GM23338 (cell line): Measurements from ENCODE around the gene IPPK. TPM values are rescaled to one million over a fixed set of nuclear protein-coding genes. Genes with fewer than 3 reads are reported as not detected.

Experiments
- ATAC-seq: fragments of 200-7000 bp; cut with Tn5 transposase; 3 replicates; pipeline ENCODE4 v1.9.1; 2020
- DNase-seq: peaks from one replicate; pipeline ENCODE4 v3.0.0-alpha.2; 2015; ENCODE audit warnings: low spot score
- H2AFZ ChIP-seq: fragments of 200-600 bp; sonication (generic); 2 replicates; pipeline ENCODE4 v1.8.0; 2016; ENCODE audit warnings: antibody characterized with exemption, mild to moderate bottlenecking, moderate library complexity
- H3F3A ChIP-seq: fragments of 200-600 bp; sonication (generic); replicated peaks from 2 replicates; pipeline ENCODE4 v1.8.0; 2017; ENCODE audit warnings: antibody characterized with exemption, mixed run types, low read depth
- H3K27ac ChIP-seq: fragments of 200-600 bp; sonication (generic); 2 replicates; pipeline ENCODE4 v1.6.1; 2016; ENCODE audit warnings: low read depth
- H3K27me3 ChIP-seq: fragments of 200-600 bp; sonication (generic); 2 replicates; pipeline ENCODE4 v1.8.0; 2016; ENCODE audit warnings: mild to moderate bottlenecking, mixed run types, moderate library complexity; ENCODE audit not compliant: insufficient read depth
- H3K36me3 ChIP-seq: fragments of 200-600 bp; sonication (generic); 2 replicates; pipeline ENCODE4 v1.8.0; 2016; ENCODE audit warnings: mild to moderate bottlenecking; ENCODE audit not compliant: insufficient read depth
- H3K4me1 ChIP-seq: fragments of 200-600 bp; sonication (generic); 2 replicates; pipeline ENCODE4 v1.8.0; 2016; ENCODE audit warnings: mild to moderate bottlenecking, moderate library complexity; ENCODE audit not compliant: insufficient read depth
- H3K4me2 ChIP-seq: fragments of 200-600 bp; sonication (generic); 2 replicates; pipeline ENCODE4 v1.7.1; 2017; ENCODE audit warnings: mixed run types
- H3K4me3 ChIP-seq: fragments of 200-600 bp; sonication (generic); 2 replicates; pipeline ENCODE4 v1.6.1; 2016; ENCODE audit warnings: mixed run types
- H3K79me2 ChIP-seq: fragments of 200-600 bp; sonication (generic); replicated peaks from 2 replicates; pipeline ENCODE4 v1.8.0; 2017; ENCODE audit warnings: mild to moderate bottlenecking; ENCODE audit not compliant: insufficient read depth
- H3K9me2 ChIP-seq: fragments of 200-600 bp; sonication (generic); 2 replicates; pipeline ENCODE4 v1.8.0; 2017; ENCODE audit not compliant: insufficient read depth
- H4K20me1 ChIP-seq: fragments of 200-600 bp; sonication (generic); replicated peaks from 2 replicates; pipeline ENCODE4 v1.8.0; 2017; ENCODE audit warnings: mild to moderate bottlenecking; ENCODE audit not compliant: insufficient read depth
- H3K27ac Mint-ChIP-seq: 2 replicates; pipeline ENCODE4 v1.8.0; 2020; ENCODE audit warnings: inconsistent platforms, mild to moderate bottlenecking, moderate library complexity, mixed read lengths
- H3K27me3 Mint-ChIP-seq: 3 replicates; pipeline ENCODE4 v1.8.0; 2022; ENCODE audit warnings: low read depth, mild to moderate bottlenecking, moderate library complexity, mixed read lengths, inconsistent platforms; ENCODE audit not compliant: insufficient read depth, poor library complexity
- H3K36me3 Mint-ChIP-seq: 3 replicates; pipeline ENCODE4 v1.8.0; 2021; ENCODE audit warnings: low read depth, mild to moderate bottlenecking, inconsistent platforms, moderate library complexity, mixed read lengths
- H3K4me1 Mint-ChIP-seq: 3 replicates; pipeline ENCODE4 v1.8.0; 2020; ENCODE audit warnings: mild to moderate bottlenecking, inconsistent platforms, mixed read lengths
- H3K4me3 Mint-ChIP-seq: 3 replicates; pipeline ENCODE4 v1.8.0; 2021; ENCODE audit warnings: moderate library complexity, mild to moderate bottlenecking, inconsistent platforms, mixed read lengths
- H3K9me3 Mint-ChIP-seq: 3 replicates; pipeline ENCODE4 v1.8.0; 2020; ENCODE audit warnings: moderate library complexity, mild to moderate bottlenecking, inconsistent platforms, mixed read lengths
- EZH2 ChIP-seq: fragments of 200-600 bp; sonication (generic); IDR thresholded peaks from one replicate; pipeline ENCODE4 v1.8.0; 2017; ENCODE audit warnings: antibody characterized with exemption, mild to moderate bottlenecking, low read depth; ENCODE audit not compliant: unreplicated experiment
- EZH2phosphoT487 ChIP-seq: fragments of 200-600 bp; sonication (generic); IDR thresholded peaks from one replicate; pipeline ENCODE4 v1.8.1; 2018; ENCODE audit warnings: antibody characterized with exemption; ENCODE audit not compliant: unreplicated experiment
- POLR2AphosphoS5 ChIP-seq: IDR thresholded peaks from 2 replicates; pipeline ENCODE4 v1.6.1; 2016; ENCODE audit warnings: antibody characterized with exemption, low read depth
- ZNF114 ChIP-seq: fragments of 250-450 bp; sonication (Bioruptor Pico); IDR thresholded peaks from 2 replicates; pipeline ENCODE4 v1.5.0; 2020; ENCODE audit warnings: mild to moderate bottlenecking, moderate library complexity
- ZNF462 ChIP-seq: fragments of 250-450 bp; sonication (Bioruptor Pico); IDR thresholded peaks from 2 replicates; pipeline ENCODE4 v1.5.0; 2020; ENCODE audit warnings: mild to moderate bottlenecking, moderate library complexity
- polyA plus RNA-seq: library from polyadenylated mRNA; unstranded; fragments of >200 nt; fragmentation: Nextera tagmentation; extraction: Ambion mirVana; gene quantifications from 2 replicates; pipeline ENCODE4 v1.2.1, GENCODE V29; 2016
- total RNA-seq: library from RNA; depleted of rRNA; stranded (reverse); fragments of >200 nt; shearing (Covaris generic); gene quantifications from 2 replicates; pipeline ENCODE4 v1.2.3, GENCODE V29; 2014
- TF ChIP-seq, protein P1 (sequence below), 2 experiments: fragments of 200-600 bp in 1 of 2; sonication (generic) in 1 of 2; conservative IDR thresholded peaks; 2 replicates each; pipeline versions ENCODE4 v1.5.1 to v1.6.1; 2016 to 2017; ENCODE audit warnings: antibody characterized with exemption in 2 of 2, low read depth in 2 of 2, mild to moderate bottlenecking in 2 of 2, moderate library complexity in 1 of 2

Gene IPPK
- total and polyA plus RNA-seq, 2 experiments from 2014 or later = 6.5 to 17.5 TPM

DNA sequence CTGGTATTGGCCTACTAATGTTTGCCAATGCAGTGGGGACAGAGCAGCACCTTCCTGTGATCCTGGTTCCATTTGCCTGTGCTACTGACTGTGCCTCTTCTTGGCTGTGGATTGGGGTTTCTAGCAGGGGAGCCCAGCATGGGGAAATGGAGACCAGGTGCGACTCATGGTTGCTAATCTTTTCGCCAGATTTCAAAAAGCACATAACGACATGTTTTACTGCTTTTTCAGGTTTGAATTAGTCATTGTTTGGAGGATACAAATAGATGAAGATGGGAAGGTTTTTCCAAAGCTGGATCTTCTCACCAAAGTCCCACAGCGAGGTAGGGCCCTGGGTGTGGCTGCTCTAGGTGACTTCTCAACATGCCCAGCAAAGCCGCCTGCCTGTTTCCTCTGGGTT lies 57.6 kb downstream of the IPPK start:
- Mint-ChIP-seq H3K36me3 (peaks cover 21% of the 10 kb centered on the region), H3K4me3 (no peak overlapping the region), H3K27me3 (no peaks in the 10 kb centered on the region), H3K9me3 (no peaks in the 10 kb centered on the region), H3K27ac (no peak overlapping the region), H3K4me1 (no peaks in the 10 kb centered on the region)
- TF ChIP-seq EZH2 = no peak
- no peak for TF ChIP-seq POLR2AphosphoS5
- no peak for TF ChIP-seq EZH2phosphoT487
- no peak for TF ChIP-seq ZNF114 (CRISPR knock-in tag)
- TF ChIP-seq, protein P1, sequence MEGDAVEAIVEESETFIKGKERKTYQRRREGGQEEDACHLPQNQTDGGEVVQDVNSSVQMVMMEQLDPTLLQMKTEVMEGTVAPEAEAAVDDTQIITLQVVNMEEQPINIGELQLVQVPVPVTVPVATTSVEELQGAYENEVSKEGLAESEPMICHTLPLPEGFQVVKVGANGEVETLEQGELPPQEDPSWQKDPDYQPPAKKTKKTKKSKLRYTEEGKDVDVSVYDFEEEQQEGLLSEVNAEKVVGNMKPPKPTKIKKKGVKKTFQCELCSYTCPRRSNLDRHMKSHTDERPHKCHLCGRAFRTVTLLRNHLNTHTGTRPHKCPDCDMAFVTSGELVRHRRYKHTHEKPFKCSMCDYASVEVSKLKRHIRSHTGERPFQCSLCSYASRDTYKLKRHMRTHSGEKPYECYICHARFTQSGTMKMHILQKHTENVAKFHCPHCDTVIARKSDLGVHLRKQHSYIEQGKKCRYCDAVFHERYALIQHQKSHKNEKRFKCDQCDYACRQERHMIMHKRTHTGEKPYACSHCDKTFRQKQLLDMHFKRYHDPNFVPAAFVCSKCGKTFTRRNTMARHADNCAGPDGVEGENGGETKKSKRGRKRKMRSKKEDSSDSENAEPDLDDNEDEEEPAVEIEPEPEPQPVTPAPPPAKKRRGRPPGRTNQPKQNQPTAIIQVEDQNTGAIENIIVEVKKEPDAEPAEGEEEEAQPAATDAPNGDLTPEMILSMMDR (conservative IDR thresholded peaks at IDR 0.05; ENCODE audit: low read depth in 2 of 2) = no peak
- TF ChIP-seq ZNF462 (CRISPR knock-in tag) = no peak
- Histone ChIP-seq H3F3A (no peaks in the 10 kb centered on the region), H3K4me1 (no peaks in the 10 kb centered on the region), H3K36me3 (no peaks in the 10 kb centered on the region; the same call in 1 of the 2 replicates), H3K9me2 (no peaks in the 10 kb centered on the region), H3K4me3 (no peak overlapping the region), H3K27ac (no peak overlapping the region), H3K79me2 (no peaks in the 10 kb centered on the region), H3K27me3 (no peaks in the 10 kb centered on the region), H4K20me1 (no peaks in the 10 kb centered on the region), H2AFZ (no peak overlapping the region), H3K4me2 (no peak overlapping the region)
- ATAC-seq (no peak), DNase-seq (no peak)
